WTC11 (cell line): Measurements from ENCODE around the gene LEUTX. TPM values are rescaled to one million over a fixed set of nuclear protein-coding genes. Genes with fewer than 3 reads are reported as not detected.

Experiments
- ATAC-seq: fragments of 200-7000 bp; cut with Tn5 transposase; 2 replicates; pipeline ENCODE4 v1.10.0; 2021; ENCODE audit warnings: mild to moderate bottlenecking, moderate library complexity
- CTCF ChIA-PET: fragments of 300-600 bp; sonication (Branson Sonifier 250); formaldehyde crosslinking; loops from one replicate; lab custom pipeline; 2021; ENCODE audit warnings: antibody characterized with exemption; lab: Charles Lee
- POLR2A ChIA-PET: fragments of 350-600 bp; sonication (Branson Sonifier 250); formaldehyde crosslinking; loops from one replicate; lab custom pipeline; 2021; ENCODE audit warnings: antibody characterized with exemption; lab: Charles Lee
- DNase-seq: peaks from one replicate; pipeline ENCODE4 v3.0.0; 2021; ENCODE audit warnings: low spot score
- H3K27ac Mint-ChIP-seq: 2 replicates; pipeline ENCODE4 v1.8.0; 2021; ENCODE audit warnings: mixed read lengths
- H3K27me3 Mint-ChIP-seq: 2 replicates; pipeline ENCODE4 v1.8.0; 2021; ENCODE audit warnings: low read depth, mild to moderate bottlenecking, moderate library complexity, mixed read lengths
- H3K36me3 Mint-ChIP-seq: 2 replicates; pipeline ENCODE4 v1.8.0; 2021; ENCODE audit warnings: mixed read lengths
- H3K4me1 Mint-ChIP-seq: 2 replicates; pipeline ENCODE4 v1.8.0; 2022; ENCODE audit warnings: mixed read lengths
- H3K4me3 Mint-ChIP-seq: 2 replicates; pipeline ENCODE4 v1.8.0; 2021; ENCODE audit warnings: mild to moderate bottlenecking, moderate library complexity, mixed read lengths
- H3K9me3 Mint-ChIP-seq: 2 replicates; pipeline ENCODE4 v1.8.0; 2021; ENCODE audit warnings: mixed read lengths
- ATF1 ChIP-seq: sonication (generic); formaldehyde crosslinking; IDR thresholded peaks from 2 replicates; pipeline ENCODE4 v1.8.1; 2023; ENCODE audit warnings: mild to moderate bottlenecking, moderate library complexity, missing genetic modification reagents
- CBFB ChIP-seq: sonication (generic); formaldehyde crosslinking; IDR thresholded peaks from 2 replicates; pipeline ENCODE4 v1.8.1; 2022; ENCODE audit warnings: mild to moderate bottlenecking, low read depth, missing genetic modification reagents
- GTF2I ChIP-seq: fragments of 250-450 bp; sonication (Bioruptor Pico); conservative IDR thresholded peaks from 2 replicates; pipeline ENCODE4 v1.4.0; 2021; ENCODE audit warnings: mild to moderate bottlenecking
- JAZF1 ChIP-seq: fragments of 250-450 bp; sonication (Bioruptor Pico); IDR thresholded peaks from 2 replicates; pipeline ENCODE4 v1.9.0; 2021; ENCODE audit warnings: moderate library complexity, mild to moderate bottlenecking, inconsistent platforms
- KAT7 ChIP-seq: sonication (generic); formaldehyde crosslinking; IDR thresholded peaks from 2 replicates; pipeline ENCODE4 v1.8.1; 2023; ENCODE audit warnings: missing genetic modification reagents, mild to moderate bottlenecking, borderline replicate concordance
- MXD4 ChIP-seq: fragments of 250-450 bp; sonication (Bioruptor Pico); IDR thresholded peaks from 2 replicates; pipeline ENCODE4 v1.8.0; 2021; ENCODE audit warnings: mild to moderate bottlenecking, moderate library complexity, borderline replicate concordance
- NR2C2 ChIP-seq: sonication (generic); formaldehyde crosslinking; IDR thresholded peaks from 2 replicates; pipeline ENCODE4 v1.8.0; 2022; ENCODE audit warnings: mild to moderate bottlenecking, missing genetic modification reagents
- TEAD4 ChIP-seq: sonication (generic); formaldehyde crosslinking; IDR thresholded peaks from 2 replicates; pipeline ENCODE4 v1.8.0; 2022; ENCODE audit warnings: mild to moderate bottlenecking, missing genetic modification reagents
- TP53 ChIP-seq: sonication (generic); formaldehyde crosslinking; IDR thresholded peaks from 2 replicates; pipeline ENCODE4 v1.8.1; 2023; ENCODE audit warnings: mild to moderate bottlenecking, missing genetic modification reagents
- ZBTB21 ChIP-seq: sonication (generic); formaldehyde crosslinking; IDR thresholded peaks from 2 replicates; pipeline ENCODE4 v1.8.1; 2023; ENCODE audit warnings: mild to moderate bottlenecking, missing genetic modification reagents, borderline replicate concordance
- ZNF138 ChIP-seq: sonication (generic); formaldehyde crosslinking; conservative IDR thresholded peaks from 2 replicates; pipeline ENCODE4 v1.8.1; 2022; ENCODE audit warnings: mild to moderate bottlenecking, moderate library complexity, missing genetic modification reagents
- ZNF219 ChIP-seq: sonication (generic); formaldehyde crosslinking; IDR thresholded peaks from 2 replicates; pipeline ENCODE4 v1.8.0; 2023; ENCODE audit warnings: missing genetic modification reagents, mild to moderate bottlenecking, borderline replicate concordance
- ZNF232 ChIP-seq: sonication (generic); formaldehyde crosslinking; IDR thresholded peaks from 2 replicates; pipeline ENCODE4 v1.8.0; 2022; ENCODE audit warnings: mild to moderate bottlenecking, missing genetic modification reagents
- ZNF396 ChIP-seq: fragments of 250-450 bp; sonication (Bioruptor Pico); IDR thresholded peaks from 2 replicates; pipeline ENCODE4 v1.8.0; 2021; ENCODE audit warnings: mild to moderate bottlenecking, moderate library complexity, borderline replicate concordance
- ZNF671 ChIP-seq: fragments of 250-450 bp; sonication (Bioruptor Pico); IDR thresholded peaks from 2 replicates; pipeline ENCODE4 v1.8.0; 2021; ENCODE audit warnings: mild to moderate bottlenecking
- total RNA-seq: library from RNA; stranded (reverse); gene quantifications from 3 replicates; pipeline ENCODE4 v1.2.3, GENCODE V29; 2021
- TF ChIP-seq, protein P1 (sequence below): fragments of 200-600 bp; IDR thresholded peaks from 2 replicates; pipeline ENCODE4 v1.8.0; 2022; ENCODE audit warnings: antibody characterized with exemption
- TF ChIP-seq, protein P2 (sequence below): sonication (generic); formaldehyde crosslinking; IDR thresholded peaks from 2 replicates; pipeline ENCODE4 v1.8.1; 2023; ENCODE audit warnings: mild to moderate bottlenecking, missing genetic modification reagents, moderate library complexity
- TF ChIP-seq, protein P3 (sequence below): sonication (generic); formaldehyde crosslinking; IDR thresholded peaks from 2 replicates; pipeline ENCODE4 v1.8.0; 2023; ENCODE audit warnings: missing genetic modification reagents
- TF ChIP-seq, protein P4 (sequence below): fragments of 250-450 bp; sonication (Bioruptor Pico); IDR thresholded peaks from 2 replicates; pipeline ENCODE4 v2.1.2; 2022; ENCODE audit warnings: mild to moderate bottlenecking, moderate library complexity
- TF ChIP-seq, protein P5 (sequence below): sonication (generic); formaldehyde crosslinking; IDR thresholded peaks from 2 replicates; pipeline ENCODE4 v1.8.1; 2023; ENCODE audit warnings: mild to moderate bottlenecking, missing genetic modification reagents, borderline replicate concordance
- TF ChIP-seq, protein P6 (sequence below): sonication (generic); formaldehyde crosslinking; IDR thresholded peaks from 2 replicates; pipeline ENCODE4 v1.8.1; 2023; ENCODE audit warnings: mild to moderate bottlenecking, missing genetic modification reagents
- TF ChIP-seq, protein P7 (sequence below): sonication (generic); formaldehyde crosslinking; conservative IDR thresholded peaks from 2 replicates; pipeline ENCODE4 v1.8.1; 2023; ENCODE audit warnings: mild to moderate bottlenecking, low read depth, missing genetic modification reagents, moderate library complexity

Gene LEUTX
- total RNA-seq, 1 experiment from 2014 or later = not detected

DNA sequence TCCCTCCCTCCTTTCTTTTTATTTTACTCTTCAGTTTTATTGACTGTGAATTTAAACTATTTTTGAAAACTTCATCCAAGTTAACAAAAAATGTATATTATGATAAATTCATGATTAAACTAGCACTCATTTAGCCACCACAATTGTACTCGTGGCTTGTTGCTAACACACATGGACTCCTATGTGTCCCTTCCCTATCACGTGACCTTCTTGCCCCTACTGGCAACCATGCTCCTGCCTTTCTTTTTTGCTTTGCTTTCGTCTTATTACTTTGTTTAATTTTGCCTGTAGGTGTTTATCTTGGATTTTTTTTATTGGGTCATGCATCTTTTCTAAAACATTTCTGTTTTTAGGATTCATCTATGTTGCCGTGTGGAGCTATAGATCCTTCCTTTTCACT, 49.1 kb upstream of the LEUTX start (continued):
- TF ChIP-seq KAT7 (CRISPR knock-in tag) (no peak), TEAD4 (CRISPR knock-in tag) (no peak), CBFB (CRISPR knock-in tag) (no peak)
- TF ChIP-seq, protein P1, sequence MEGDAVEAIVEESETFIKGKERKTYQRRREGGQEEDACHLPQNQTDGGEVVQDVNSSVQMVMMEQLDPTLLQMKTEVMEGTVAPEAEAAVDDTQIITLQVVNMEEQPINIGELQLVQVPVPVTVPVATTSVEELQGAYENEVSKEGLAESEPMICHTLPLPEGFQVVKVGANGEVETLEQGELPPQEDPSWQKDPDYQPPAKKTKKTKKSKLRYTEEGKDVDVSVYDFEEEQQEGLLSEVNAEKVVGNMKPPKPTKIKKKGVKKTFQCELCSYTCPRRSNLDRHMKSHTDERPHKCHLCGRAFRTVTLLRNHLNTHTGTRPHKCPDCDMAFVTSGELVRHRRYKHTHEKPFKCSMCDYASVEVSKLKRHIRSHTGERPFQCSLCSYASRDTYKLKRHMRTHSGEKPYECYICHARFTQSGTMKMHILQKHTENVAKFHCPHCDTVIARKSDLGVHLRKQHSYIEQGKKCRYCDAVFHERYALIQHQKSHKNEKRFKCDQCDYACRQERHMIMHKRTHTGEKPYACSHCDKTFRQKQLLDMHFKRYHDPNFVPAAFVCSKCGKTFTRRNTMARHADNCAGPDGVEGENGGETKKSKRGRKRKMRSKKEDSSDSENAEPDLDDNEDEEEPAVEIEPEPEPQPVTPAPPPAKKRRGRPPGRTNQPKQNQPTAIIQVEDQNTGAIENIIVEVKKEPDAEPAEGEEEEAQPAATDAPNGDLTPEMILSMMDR = no peak
- TF ChIP-seq, protein P2, sequence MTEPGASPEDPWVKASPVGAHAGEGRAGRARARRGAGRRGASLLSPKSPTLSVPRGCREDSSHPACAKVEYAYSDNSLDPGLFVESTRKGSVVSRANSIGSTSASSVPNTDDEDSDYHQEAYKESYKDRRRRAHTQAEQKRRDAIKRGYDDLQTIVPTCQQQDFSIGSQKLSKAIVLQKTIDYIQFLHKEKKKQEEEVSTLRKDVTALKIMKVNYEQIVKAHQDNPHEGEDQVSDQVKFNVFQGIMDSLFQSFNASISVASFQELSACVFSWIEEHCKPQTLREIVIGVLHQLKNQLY (CRISPR knock-in tag) = no peak
- TF ChIP-seq, protein P3, sequence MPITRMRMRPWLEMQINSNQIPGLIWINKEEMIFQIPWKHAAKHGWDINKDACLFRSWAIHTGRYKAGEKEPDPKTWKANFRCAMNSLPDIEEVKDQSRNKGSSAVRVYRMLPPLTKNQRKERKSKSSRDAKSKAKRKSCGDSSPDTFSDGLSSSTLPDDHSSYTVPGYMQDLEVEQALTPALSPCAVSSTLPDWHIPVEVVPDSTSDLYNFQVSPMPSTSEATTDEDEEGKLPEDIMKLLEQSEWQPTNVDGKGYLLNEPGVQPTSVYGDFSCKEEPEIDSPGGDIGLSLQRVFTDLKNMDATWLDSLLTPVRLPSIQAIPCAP = no peak
- TF ChIP-seq, protein P4, sequence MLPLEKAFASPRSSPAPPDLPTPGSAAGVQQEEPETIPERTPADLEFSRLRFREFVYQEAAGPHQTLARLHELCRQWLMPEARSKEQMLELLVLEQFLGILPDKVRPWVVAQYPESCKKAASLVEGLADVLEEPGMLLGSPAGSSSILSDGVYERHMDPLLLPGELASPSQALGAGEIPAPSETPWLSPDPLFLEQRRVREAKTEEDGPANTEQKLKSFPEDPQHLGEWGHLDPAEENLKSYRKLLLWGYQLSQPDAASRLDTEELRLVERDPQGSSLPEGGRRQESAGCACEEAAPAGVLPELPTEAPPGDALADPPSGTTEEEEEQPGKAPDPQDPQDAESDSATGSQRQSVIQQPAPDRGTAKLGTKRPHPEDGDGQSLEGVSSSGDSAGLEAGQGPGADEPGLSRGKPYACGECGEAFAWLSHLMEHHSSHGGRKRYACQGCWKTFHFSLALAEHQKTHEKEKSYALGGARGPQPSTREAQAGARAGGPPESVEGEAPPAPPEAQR (CRISPR knock-in tag) = no peak

DNA sequence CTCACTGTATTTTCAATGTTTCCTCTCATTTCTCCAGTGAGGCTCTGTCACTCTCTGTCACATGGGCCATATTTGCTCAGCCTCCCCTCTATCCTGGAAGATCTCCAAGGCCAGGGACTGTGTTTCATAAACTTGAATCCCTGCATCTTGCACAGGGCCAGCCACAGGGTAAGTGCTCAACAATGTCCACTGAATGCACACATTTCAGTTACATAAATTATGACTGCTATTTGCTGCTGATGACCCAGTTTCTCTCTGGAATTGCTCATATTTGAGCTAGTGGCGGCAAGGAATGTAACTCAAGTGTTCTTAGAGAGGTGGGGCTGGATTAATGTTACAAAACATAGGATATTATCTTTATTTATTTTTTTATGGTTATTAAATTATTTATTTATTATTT, 47.0 kb upstream of the LEUTX start:
- peaks cover 4% of the 10 kb centered on the region; the same call in 1 of the 2 replicates for H3K9me3 Mint-ChIP-seq
- H3K27ac Mint-ChIP-seq = no peak overlapping the region
- ATAC-seq = no peak
- DNase-seq = no peak
- ChIA-PET POLR2A (no interaction called here), CTCF (no interaction called here)
- no peaks in the 10 kb centered on the region for H3K36me3 Mint-ChIP-seq
- H3K4me1 Mint-ChIP-seq = no peaks in the 10 kb centered on the region
- no peak for TF ChIP-seq ZNF671 (CRISPR knock-in tag)
- H3K27me3 Mint-ChIP-seq = peaks cover 37% of the 10 kb centered on the region
- H3K4me3 Mint-ChIP-seq = no peak overlapping the region

DNA sequence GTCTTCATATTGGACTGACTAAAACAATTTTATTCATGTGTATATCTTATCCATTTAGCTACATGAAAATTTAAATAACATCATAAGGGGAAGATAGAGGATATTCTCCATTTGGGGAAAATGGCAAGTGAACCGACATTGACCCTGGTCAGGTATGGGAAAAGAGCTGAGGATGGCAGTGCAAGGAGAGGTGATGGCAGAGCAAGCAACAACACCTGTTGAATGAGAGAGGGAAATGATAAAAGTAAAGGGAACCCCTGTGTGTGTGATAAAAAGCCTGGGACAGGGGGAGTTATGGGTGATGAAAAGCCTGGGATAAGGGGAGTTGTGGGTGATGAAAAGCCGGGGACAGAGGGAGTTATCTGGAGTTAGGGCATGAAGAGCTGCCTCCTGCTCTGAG, 44.8 kb upstream of the LEUTX start:
- CTCF ChIA-PET = no interaction called here
- TF ChIP-seq, protein P5, sequence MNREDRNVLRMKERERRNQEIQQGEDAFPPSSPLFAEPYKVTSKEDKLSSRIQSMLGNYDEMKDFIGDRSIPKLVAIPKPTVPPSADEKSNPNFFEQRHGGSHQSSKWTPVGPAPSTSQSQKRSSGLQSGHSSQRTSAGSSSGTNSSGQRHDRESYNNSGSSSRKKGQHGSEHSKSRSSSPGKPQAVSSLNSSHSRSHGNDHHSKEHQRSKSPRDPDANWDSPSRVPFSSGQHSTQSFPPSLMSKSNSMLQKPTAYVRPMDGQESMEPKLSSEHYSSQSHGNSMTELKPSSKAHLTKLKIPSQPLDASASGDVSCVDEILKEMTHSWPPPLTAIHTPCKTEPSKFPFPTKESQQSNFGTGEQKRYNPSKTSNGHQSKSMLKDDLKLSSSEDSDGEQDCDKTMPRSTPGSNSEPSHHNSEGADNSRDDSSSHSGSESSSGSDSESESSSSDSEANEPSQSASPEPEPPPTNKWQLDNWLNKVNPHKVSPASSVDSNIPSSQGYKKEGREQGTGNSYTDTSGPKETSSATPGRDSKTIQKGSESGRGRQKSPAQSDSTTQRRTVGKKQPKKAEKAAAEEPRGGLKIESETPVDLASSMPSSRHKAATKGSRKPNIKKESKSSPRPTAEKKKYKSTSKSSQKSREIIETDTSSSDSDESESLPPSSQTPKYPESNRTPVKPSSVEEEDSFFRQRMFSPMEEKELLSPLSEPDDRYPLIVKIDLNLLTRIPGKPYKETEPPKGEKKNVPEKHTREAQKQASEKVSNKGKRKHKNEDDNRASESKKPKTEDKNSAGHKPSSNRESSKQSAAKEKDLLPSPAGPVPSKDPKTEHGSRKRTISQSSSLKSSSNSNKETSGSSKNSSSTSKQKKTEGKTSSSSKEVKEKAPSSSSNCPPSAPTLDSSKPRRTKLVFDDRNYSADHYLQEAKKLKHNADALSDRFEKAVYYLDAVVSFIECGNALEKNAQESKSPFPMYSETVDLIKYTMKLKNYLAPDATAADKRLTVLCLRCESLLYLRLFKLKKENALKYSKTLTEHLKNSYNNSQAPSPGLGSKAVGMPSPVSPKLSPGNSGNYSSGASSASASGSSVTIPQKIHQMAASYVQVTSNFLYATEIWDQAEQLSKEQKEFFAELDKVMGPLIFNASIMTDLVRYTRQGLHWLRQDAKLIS (CRISPR knock-in tag) = no peak
- TF ChIP-seq ZNF396 (CRISPR knock-in tag) (no peak), ZNF219 (CRISPR knock-in tag) (no peak), JAZF1 (CRISPR knock-in tag) (no peak), NR2C2 (CRISPR knock-in tag) (no peak), ATF1 (CRISPR knock-in tag) (no peak), GTF2I (CRISPR knock-in tag) (no peak), MXD4 (CRISPR knock-in tag) (no peak), ZNF138 (CRISPR knock-in tag) (no peak), ZNF232 (CRISPR knock-in tag) (no peak), ZBTB21 (CRISPR knock-in tag) (no peak), TP53 (CRISPR knock-in tag) (no peak)
- TF ChIP-seq, protein P6, sequence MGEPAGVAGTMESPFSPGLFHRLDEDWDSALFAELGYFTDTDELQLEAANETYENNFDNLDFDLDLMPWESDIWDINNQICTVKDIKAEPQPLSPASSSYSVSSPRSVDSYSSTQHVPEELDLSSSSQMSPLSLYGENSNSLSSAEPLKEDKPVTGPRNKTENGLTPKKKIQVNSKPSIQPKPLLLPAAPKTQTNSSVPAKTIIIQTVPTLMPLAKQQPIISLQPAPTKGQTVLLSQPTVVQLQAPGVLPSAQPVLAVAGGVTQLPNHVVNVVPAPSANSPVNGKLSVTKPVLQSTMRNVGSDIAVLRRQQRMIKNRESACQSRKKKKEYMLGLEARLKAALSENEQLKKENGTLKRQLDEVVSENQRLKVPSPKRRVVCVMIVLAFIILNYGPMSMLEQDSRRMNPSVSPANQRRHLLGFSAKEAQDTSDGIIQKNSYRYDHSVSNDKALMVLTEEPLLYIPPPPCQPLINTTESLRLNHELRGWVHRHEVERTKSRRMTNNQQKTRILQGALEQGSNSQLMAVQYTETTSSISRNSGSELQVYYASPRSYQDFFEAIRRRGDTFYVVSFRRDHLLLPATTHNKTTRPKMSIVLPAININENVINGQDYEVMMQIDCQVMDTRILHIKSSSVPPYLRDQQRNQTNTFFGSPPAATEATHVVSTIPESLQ (CRISPR knock-in tag) = no peak
- TF ChIP-seq, protein P7, sequence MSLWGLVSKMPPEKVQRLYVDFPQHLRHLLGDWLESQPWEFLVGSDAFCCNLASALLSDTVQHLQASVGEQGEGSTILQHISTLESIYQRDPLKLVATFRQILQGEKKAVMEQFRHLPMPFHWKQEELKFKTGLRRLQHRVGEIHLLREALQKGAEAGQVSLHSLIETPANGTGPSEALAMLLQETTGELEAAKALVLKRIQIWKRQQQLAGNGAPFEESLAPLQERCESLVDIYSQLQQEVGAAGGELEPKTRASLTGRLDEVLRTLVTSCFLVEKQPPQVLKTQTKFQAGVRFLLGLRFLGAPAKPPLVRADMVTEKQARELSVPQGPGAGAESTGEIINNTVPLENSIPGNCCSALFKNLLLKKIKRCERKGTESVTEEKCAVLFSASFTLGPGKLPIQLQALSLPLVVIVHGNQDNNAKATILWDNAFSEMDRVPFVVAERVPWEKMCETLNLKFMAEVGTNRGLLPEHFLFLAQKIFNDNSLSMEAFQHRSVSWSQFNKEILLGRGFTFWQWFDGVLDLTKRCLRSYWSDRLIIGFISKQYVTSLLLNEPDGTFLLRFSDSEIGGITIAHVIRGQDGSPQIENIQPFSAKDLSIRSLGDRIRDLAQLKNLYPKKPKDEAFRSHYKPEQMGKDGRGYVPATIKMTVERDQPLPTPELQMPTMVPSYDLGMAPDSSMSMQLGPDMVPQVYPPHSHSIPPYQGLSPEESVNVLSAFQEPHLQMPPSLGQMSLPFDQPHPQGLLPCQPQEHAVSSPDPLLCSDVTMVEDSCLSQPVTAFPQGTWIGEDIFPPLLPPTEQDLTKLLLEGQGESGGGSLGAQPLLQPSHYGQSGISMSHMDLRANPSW (CRISPR knock-in tag) = no peak

More for the DNA sequence above, 44.8 kb upstream of the LEUTX start:
- Mint-ChIP-seq H3K9me3 (peaks cover 4% of the 10 kb centered on the region; the same call in 1 of the 2 replicates), H3K27ac (no peak overlapping the region), H3K4me3 (no peak overlapping the region), H3K36me3 (no peaks in the 10 kb centered on the region), H3K4me1 (no peaks in the 10 kb centered on the region; the same call in 1 of the 2 replicates), H3K27me3 (peaks cover 40% of the 10 kb centered on the region)
- POLR2A ChIA-PET = no interaction called here
- no peak for DNase-seq
- ATAC-seq = no peak
